Upper lobe of left lung (tissue), 4 donors: ENCODE measurements around the gene BIRC7.

Experiments used
- POLR2A ChIP-seq, 4 donors: fragments of 450-650 bp; IDR thresholded peaks; one replicate each; pipeline ENCODE4 v1.5.1; 2016 to 2017; ENCODE audit warnings: antibody characterized with exemption in 4 of 4, mild to moderate bottlenecking in 2 of 4
- POLR2AphosphoS5 ChIP-seq, 2 donors: sonication (generic); formaldehyde crosslinking; IDR thresholded peaks; one replicate each; pipeline ENCODE4 v1.5.1; 2017; ENCODE audit warnings: antibody characterized with exemption in 2 of 2
- TF ChIP-seq, protein P1 (sequence below), 6 experiments: fragments of 450-650 bp in 4 of 6; fragments of 200-600 bp in 2 of 6; sonication (generic) in 2 of 6; IDR thresholded peaks; one replicate each; pipeline ENCODE4 v1.5.1; 2016 to 2019; ENCODE audit warnings: antibody characterized with exemption in 6 of 6

GRCh38 chr20:63227260-63227659 lies 8.4 kb upstream of the BIRC7 start:
- TF ChIP-seq, protein P1, sequence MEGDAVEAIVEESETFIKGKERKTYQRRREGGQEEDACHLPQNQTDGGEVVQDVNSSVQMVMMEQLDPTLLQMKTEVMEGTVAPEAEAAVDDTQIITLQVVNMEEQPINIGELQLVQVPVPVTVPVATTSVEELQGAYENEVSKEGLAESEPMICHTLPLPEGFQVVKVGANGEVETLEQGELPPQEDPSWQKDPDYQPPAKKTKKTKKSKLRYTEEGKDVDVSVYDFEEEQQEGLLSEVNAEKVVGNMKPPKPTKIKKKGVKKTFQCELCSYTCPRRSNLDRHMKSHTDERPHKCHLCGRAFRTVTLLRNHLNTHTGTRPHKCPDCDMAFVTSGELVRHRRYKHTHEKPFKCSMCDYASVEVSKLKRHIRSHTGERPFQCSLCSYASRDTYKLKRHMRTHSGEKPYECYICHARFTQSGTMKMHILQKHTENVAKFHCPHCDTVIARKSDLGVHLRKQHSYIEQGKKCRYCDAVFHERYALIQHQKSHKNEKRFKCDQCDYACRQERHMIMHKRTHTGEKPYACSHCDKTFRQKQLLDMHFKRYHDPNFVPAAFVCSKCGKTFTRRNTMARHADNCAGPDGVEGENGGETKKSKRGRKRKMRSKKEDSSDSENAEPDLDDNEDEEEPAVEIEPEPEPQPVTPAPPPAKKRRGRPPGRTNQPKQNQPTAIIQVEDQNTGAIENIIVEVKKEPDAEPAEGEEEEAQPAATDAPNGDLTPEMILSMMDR (IDR thresholded peaks at IDR 0.05): no peak
- TF ChIP-seq POLR2AphosphoS5 (IDR thresholded peaks at IDR 0.05): no peak
- TF ChIP-seq POLR2A (IDR thresholded peaks at IDR 0.05): no peak
